GM12878 (cell line): Measurements from ENCODE around the gene NPDC1. TPM values are rescaled to one million over a fixed set of nuclear protein-coding genes. Genes with fewer than 3 reads are reported as not detected.

ENCODE experiments used
- ATAC-seq: fragments of 200-7000 bp; cut with Tn5 transposase; 3 replicates; pipeline ENCODE4 v1.9.1; 2020; ENCODE audit warnings: mild to moderate bottlenecking, moderate library complexity
- BruUV-seq: library from RNA; stranded (reverse); fragments of 400-500 nt; replicated peaks from 2 replicates; lab custom pipeline; 2021; lab: Mats Ljungman, UMichigan
- CTCF ChIA-PET: fragments of 300-600 bp; sonication (Branson Sonifier 250); formaldehyde crosslinking; extraction: SDS; loops from one replicate; lab custom pipeline; 2021; ENCODE audit warnings: inconsistent platforms; lab: Yijun Ruan, JAX
- POLR2A ChIA-PET: fragments of 350-600 bp; formaldehyde crosslinking; extraction: SDS; loops from one replicate; lab custom pipeline; 2021; ENCODE audit warnings: inconsistent platforms; lab: Charles Lee
- RAD21 ChIA-PET: fragments of 300-600 bp; sonication (Branson Sonifier 250); formaldehyde crosslinking; loops from one replicate; lab custom pipeline; 2023; ENCODE audit warnings: antibody characterized with exemption; ENCODE audit not compliant: unreplicated experiment; lab: Charles Lee
- SMC1A ChIA-PET: fragments of 300-600 bp; sonication (Branson Sonifier 250); formaldehyde crosslinking; loops from one replicate; lab custom pipeline; 2023; ENCODE audit not compliant: unreplicated experiment, uncharacterized antibody; lab: Charles Lee
- DNase-seq: peaks from one replicate; pipeline ENCODE4 v3.0.0-alpha.2; 2011; ENCODE audit warnings: low read depth, low spot score
- FAIRE-seq: peaks from 3 replicates; lab custom pipeline; 2011; peaks lifted over from hg19 to GRCh38; lab: Jason Lieb, UNC
- H2AFZ ChIP-seq: 2 replicates; pipeline ENCODE4 v1.6.0; 2011; ENCODE audit warnings: low read depth, low read length, control low read depth; ENCODE audit not compliant: control insufficient read depth
- H3K27ac ChIP-seq: 2 replicates; pipeline ENCODE4 v1.5.1; 2011; ENCODE audit warnings: control low read depth; ENCODE audit not compliant: control insufficient read depth, insufficient read depth
- H3K27me3 ChIP-seq, 2 experiments: replicated peaks in 1 of 2; 2 replicates each; pipeline versions ENCODE4 v1.6.0 to v1.6.1; 2011; ENCODE audit warnings: low read length in 1 of 2; ENCODE audit not compliant: control insufficient read depth in 2 of 2, insufficient read depth in 2 of 2
- H3K36me3 ChIP-seq, 2 experiments: 2 replicates each; pipeline ENCODE4 v1.5.1; 2011; ENCODE audit warnings: low read length in 1 of 2; ENCODE audit not compliant: control insufficient read depth in 2 of 2, insufficient read depth in 2 of 2
- H3K4me1 ChIP-seq: 2 replicates; pipeline ENCODE4 v1.6.1; 2011; ENCODE audit warnings: mild to moderate bottlenecking, low read length, moderate library complexity, mixed read lengths; ENCODE audit not compliant: control insufficient read depth, insufficient read depth
- H3K4me2 ChIP-seq: 2 replicates; pipeline ENCODE4 v1.6.0; 2011; ENCODE audit warnings: control low read depth; ENCODE audit not compliant: control insufficient read depth, insufficient read depth
- H3K4me3 ChIP-seq: fragments of 200-600 bp; sonication (generic); 2 replicates; pipeline ENCODE4 v1.5.1; 2016
- H3K79me2 ChIP-seq: 2 replicates; pipeline ENCODE4 v1.6.0; 2011; ENCODE audit warnings: low read length; ENCODE audit not compliant: control insufficient read depth, insufficient read depth
- H3K9ac ChIP-seq: 2 replicates; pipeline ENCODE4 v1.8.0; 2011; ENCODE audit warnings: low read length, control low read depth, mixed read lengths; ENCODE audit not compliant: control insufficient read depth, insufficient read depth
- H3K9me3 ChIP-seq: replicated peaks from 3 replicates; pipeline ENCODE4 v1.5.1; 2011; ENCODE audit warnings: mild to moderate bottlenecking, low read length; ENCODE audit not compliant: control insufficient read depth, insufficient read depth
- H4K20me1 ChIP-seq: 2 replicates; pipeline ENCODE4 v1.6.0; 2011; ENCODE audit not compliant: control insufficient read depth, insufficient read depth
- BHLHE40 ChIP-seq, 2 experiments: fragments of 450-650 bp in 1 of 2; IDR thresholded peaks; 2 replicates each; pipeline ENCODE4 v1.6.1; 2011 to 2017; ENCODE audit warnings: low read depth in 2 of 2, borderline replicate concordance in 1 of 2, improper control_type of control experiment in 1 of 2, low read length in 1 of 2, mild to moderate bottlenecking in 1 of 2
- E2F4 ChIP-seq: IDR thresholded peaks from 2 replicates; pipeline ENCODE4 v1.6.1; 2012; ENCODE audit warnings: low read depth, low read length, improper control_type of control experiment
- GATAD2B ChIP-seq: fragments of 450-650 bp; conservative IDR thresholded peaks from 2 replicates; pipeline ENCODE4 v1.6.1; 2017; ENCODE audit warnings: low read depth, mild to moderate bottlenecking, moderate library complexity
- HCFC1 ChIP-seq: fragments of 150-350 bp; IDR thresholded peaks from 2 replicates; pipeline ENCODE4 v1.6.1; 2014; ENCODE audit warnings: low read length
- PAX5 ChIP-seq: IDR thresholded peaks from 2 replicates; pipeline ENCODE4 v1.6.1; 2011; ENCODE audit warnings: low read depth, low read length, borderline replicate concordance
- POLR2AphosphoS2 ChIP-seq: IDR thresholded peaks from 2 replicates; pipeline ENCODE4 v1.6.1; 2011; ENCODE audit warnings: low read depth, mild to moderate bottlenecking, low read length, improper control_type of control experiment, moderate library complexity
- WGBS: methylation state at CpG from one replicate; pipeline ENCODE4 v1.1.6; 2016; ENCODE audit warnings: low lambda C conversion rate; ENCODE audit not compliant: insufficient replicate concordance, insufficient coverage; ENCODE audit errors: missing lambda C conversion rate; 5-methylcytosine and 5-hydroxymethylcytosine counted together
- in situ Hi-C: fragments of 300-500 bp; cut with MboI; formaldehyde crosslinking; loops from 9 replicates; pipeline ENCODE4 v1.14.3; 2018; ENCODE audit warnings: mixed read lengths
- intact Hi-C: fragments of 100-400 bp; cut with micrococcal nuclease; formaldehyde crosslinking; loops from one replicate; pipeline ENCODE4 v1.14.2; 2022; ENCODE audit not compliant: unreplicated experiment
- polyA plus RNA-seq, 11 experiments: library from polyadenylated mRNA; depleted of rRNA in 4 of 11; unstranded in 6 of 11; stranded (reverse) in 5 of 11; fragments of >200 nt; fragmentation: Nextera tagmentation in 4 of 11; fragmentation: Illumina TruSeq in 1 of 11; extraction: Ambion mirVana in 4 of 11; extraction: Trizol in 1 of 11; gene quantifications; 1 replicate in 1 of 11; 2 replicates in 10 of 11; pipeline versions ENCODE4 v1.2.1 to v1.2.3, GENCODE V29; 2011 to 2016; ENCODE audit warnings: inconsistent platforms in 2 of 11, missing spikeins in 2 of 11, low read depth in 1 of 11
- total RNA-seq, 4 experiments: library from RNA; depleted of rRNA in 3 of 4; stranded (reverse); fragments of >200 nt in 3 of 4; fragmentation: Illumina TruSeq in 1 of 4; extraction: Trizol in 1 of 4; gene quantifications; 2 replicates each; pipeline versions ENCODE4 v1.2.1 to v1.2.3, GENCODE V29; 2013 to 2021

Gene NPDC1
- total and polyA plus RNA-seq, 10 of the 15 experiments (the other 5 are each of a cell fraction or from before 2014, with no cell fraction given) = 0.04 to 1.7 (median 0.77) TPM; not detected in 2

GRCh38 chr9:137027369-137028262 lies 18.4 kb downstream of the NPDC1 start, which contains the start of gene ABCA2:
ABCA2 (minus strand) TSS chr9:137028237; CDS start chr9:137028140, 97 bp downstream.
- DNase-seq (no peak), FAIRE-seq (no peak), ATAC-seq (no peak)
- H4K20me1 ChIP-seq = no peaks in the 10 kb centered on the region
- no peak within 1 kb of the TSS for H3K9ac ChIP-seq
- SMC1A ChIA-PET = interaction anchor here (1.8 kb wide), 1 partner anchor 80 kb away, joined by 6 read pairs; no protein-coding TSS in a partner anchor
- H3K79me2 ChIP-seq = no peaks in the 10 kb centered on the region
- no peaks in the 10 kb centered on the region for H3K9me3 ChIP-seq
- peaks cover 35% of the 10 kb centered on the region for H3K4me1 ChIP-seq
- H3K4me3 ChIP-seq = peak within 1 kb of the TSS; percentile 68
- H2AFZ ChIP-seq = peak within 1 kb of the TSS; percentile 34; the same call in 1 of the 2 replicates
- BruUV-seq = no TSS peak
- CTCF ChIA-PET = interaction anchor here (1.5 to 4.7 kb wide), 5 partner anchors 8 to 185 kb away, joined by 4 to 65 read pairs (median 16); partner anchors contain the start of genes AJM1 and NPDC1
- in situ Hi-C loops (no loop called here), intact Hi-C loops (no loop called here)
- peaks cover 0 to 2% of the 10 kb centered on the region in 2 experiments; a peak in 2 of 4 replicates for H3K27me3 ChIP-seq
- H3K27ac ChIP-seq = no peak within 1 kb of the TSS
- H3K4me2 ChIP-seq = peak within 1 kb of the TSS; percentile 77
- 15% methylated on average over 47 of the region's 95 CpGs for WGBS
- peak; percentile 39; the same call in 1 of the 2 replicates for TF ChIP-seq GATAD2B
- no peak for TF ChIP-seq HCFC1
- peak; percentile 1 to 61; a peak in 1 of 4 replicates for TF ChIP-seq BHLHE40 (IDR thresholded peaks at IDR 0.05; ENCODE audit: borderline replicate concordance in 1 of 2, low read depth in 2 of 2, low read length in 1 of 2)
- no peak for TF ChIP-seq POLR2AphosphoS2
- TF ChIP-seq PAX5 = 0 out of 2 replicates have a peak, but pooled peaks have one; percentile 46
- TF ChIP-seq E2F4 = no peak
- H3K36me3 ChIP-seq = no peaks in the 10 kb centered on the region
- RAD21 ChIA-PET = interaction anchor here (0.9 to 1.5 kb wide), 3 partner anchors 31 to 161 kb away, joined by 3 to 4 read pairs (median 3); partner anchors contain the start of genes ANAPC2 and SSNA1
- POLR2A ChIA-PET = interaction anchor here (1.4 kb wide), 1 partner anchor 8 kb away, joined by 4 read pairs; no protein-coding TSS in a partner anchor
